Bronchial epithelial cell (primary cell): ENCODE measurements around the gene EGLN1. TPM values are rescaled to one million over a fixed set of nuclear protein-coding genes. Genes with fewer than 3 reads are reported as not detected.

Source experiments
- DNase-seq: peaks from one replicate; pipeline ENCODE4 v3.0.0-alpha.2; 2010; ENCODE audit warnings: low read depth
- FAIRE-seq: peaks from 2 replicates; lab custom pipeline; 2011; peaks lifted over from hg19 to GRCh38; lab: Jason Lieb, UNC
- H3K27me3 ChIP-seq: 2 replicates; pipeline ENCODE4 v1.5.1; 2011; ENCODE audit warnings: low read length; ENCODE audit not compliant: control insufficient read depth, insufficient read depth
- H3K36me3 ChIP-seq: 2 replicates; pipeline ENCODE4 v1.5.1; 2011; ENCODE audit warnings: low read length; ENCODE audit not compliant: control insufficient read depth, insufficient read depth
- H3K4me3 ChIP-seq: 2 replicates; pipeline ENCODE4 v1.5.1; 2011; ENCODE audit warnings: mild to moderate bottlenecking, low read depth, low read length, control low read depth
- CTCF ChIP-seq: IDR thresholded peaks from 2 replicates; pipeline ENCODE4 v1.5.1; 2011; ENCODE audit warnings: mild to moderate bottlenecking, moderate library complexity, low read length, control low read depth, inconsistent platforms; ENCODE audit not compliant: insufficient read depth, severe bottlenecking
- total RNA-seq: library from RNA; depleted of rRNA; stranded (reverse); fragments of >200 nt; gene quantifications from 2 replicates; pipeline ENCODE4 v1.2.1, GENCODE V29; 2014

EGLN1 gene
- total RNA-seq, 1 donor from 2014 or later: 31.9 TPM

- Histone ChIP-seq H3K36me3 (no peaks in the 10 kb centered on the region), H3K27me3 (no peaks in the 10 kb centered on the region), H3K4me3 (no peak overlapping the region)
- DNase-seq (no peak), FAIRE-seq (no peak)
- TF ChIP-seq CTCF: no peak
These were observed 95.8 kb downstream of the EGLN1 start for GRCh38 chr1:231326248-231326647.

GRCh38 chr1:231324660-231325059 lies 97.4 kb downstream of the EGLN1 start:
- FAIRE-seq (no peak), DNase-seq (no peak)
- TF ChIP-seq CTCF: no peak

GRCh38 chr1:231322880-231323530 lies 99.1 kb downstream of the EGLN1 start:
- no peak for TF ChIP-seq CTCF
- no peak for DNase-seq

More at GRCh38 chr1:231324660-231325059, 97.4 kb downstream of the EGLN1 start:
- H3K4me3 ChIP-seq: no peak overlapping the region
- no peaks in the 10 kb centered on the region for H3K36me3 ChIP-seq
- H3K27me3 ChIP-seq: no peaks in the 10 kb centered on the region

GRCh38 chr1:231319080-231319479 lies 103.0 kb downstream of the EGLN1 start:
- Histone ChIP-seq H3K36me3 (no peaks in the 10 kb centered on the region), H3K27me3 (no peaks in the 10 kb centered on the region), H3K4me3 (no peak overlapping the region)
- DNase-seq (no peak), FAIRE-seq (no peak)
- no peak for TF ChIP-seq CTCF

More at GRCh38 chr1:231322880-231323530, 99.1 kb downstream of the EGLN1 start:
- no peak for FAIRE-seq
- Histone ChIP-seq H3K4me3 (no peak overlapping the region), H3K27me3 (no peaks in the 10 kb centered on the region), H3K36me3 (no peaks in the 10 kb centered on the region)

- no peaks in the 10 kb centered on the region for H3K27me3 ChIP-seq
- TF ChIP-seq CTCF: no peak
- no peak overlapping the region for H3K4me3 ChIP-seq
- no peaks in the 10 kb centered on the region for H3K36me3 ChIP-seq
- FAIRE-seq (no peak), DNase-seq (no peak)
These were observed 103.5 kb downstream of the EGLN1 start for GRCh38 chr1:231318568-231318967.

- Histone ChIP-seq H3K36me3 (no peaks in the 10 kb centered on the region), H3K4me3 (no peak overlapping the region), H3K27me3 (no peaks in the 10 kb centered on the region)
- DNase-seq: no peak
- no peak for FAIRE-seq
- TF ChIP-seq CTCF: no peak
These were observed 104.1 kb downstream of the EGLN1 start for GRCh38 chr1:231318015-231318355.
